ENCODE data around the gene SYT15. TPM values are rescaled to one million over a fixed set of nuclear protein-coding genes. Genes with fewer than 3 reads are reported as not detected.

The SYT15 gene
- total and polyA plus RNA-seq, 2 donors (not counting 3 experiments of a cell fraction or from before 2014, with no cell fraction given): 0.50 to 0.75 TPM

GRCh38 chr10:46555366-46555712, 23.6 kb upstream of the SYT15 start:
- ChIA-PET POLR2A (no interaction called here), CTCF (no interaction called here)
- no peak overlapping the region for H3K4me3 ChIP-seq (replicated peaks in 1 of 3; ENCODE audit: insufficient read depth in 1 of 3, low read depth in 1 of 3, low read length in 3 of 3)
- no peak overlapping the region for H3K27ac ChIP-seq (ENCODE audit: insufficient read depth, low read depth, low read length)
- H3K4me1 ChIP-seq (ENCODE audit: control insufficient read depth, extremely low read depth, insufficient read depth, low read length): no peaks in the 10 kb centered on the region
- BruUV-seq (replicated peaks): no TSS peak
- no peaks in the 10 kb centered on the region for H3K9me3 ChIP-seq (replicated peaks; ENCODE audit: control insufficient read depth, insufficient read depth, low read length)
- H3K27me3 ChIP-seq (ENCODE audit: control insufficient read depth in 2 of 2, insufficient read depth in 2 of 2, low read length in 2 of 2): peaks cover 21 to 26% of the 10 kb centered on the region in 2 experiments
- H3K9ac ChIP-seq (replicated peaks; ENCODE audit: extremely low read depth, insufficient read depth, low read length): no peak overlapping the region
- no peak overlapping the region for H3K4me2 ChIP-seq (ENCODE audit: insufficient read depth, low read length)
- no peaks in the 10 kb centered on the region for H3K9me1 ChIP-seq (replicated peaks; ENCODE audit: control insufficient read depth, extremely low read depth, insufficient read depth, low read length)
- no peak for DNase-seq (ENCODE audit: low read depth, low spot score)
- intact Hi-C loops (cut with micrococcal nuclease) (no loop called here), dilution Hi-C loops (cut with MboI; ENCODE audit: extremely low pct_ligation_motif_present, low sequenced_read_pairs) (no loop called here)
- no peaks in the 10 kb centered on the region for H4K20me1 ChIP-seq (replicated peaks; ENCODE audit: control insufficient read depth, extremely low read depth, insufficient read depth, low read length)
- TF ChIP-seq MYC (IDR thresholded peaks at IDR 0.05; ENCODE audit: low read depth, low read length): no peak
- TF ChIP-seq POLR2A (IDR thresholded peaks at IDR 0.05; ENCODE audit: low read depth, low read length): no peak
- TF ChIP-seq EZH2 (IDR thresholded peaks at IDR 0.05; ENCODE audit: borderline replicate concordance, low read depth, low read length, severe bottlenecking): no peak
- no peak for TF ChIP-seq FOS (IDR thresholded peaks at IDR 0.05; ENCODE audit: borderline replicate concordance, insufficient read depth, low read length)
- no peak for TF ChIP-seq MAX (IDR thresholded peaks at IDR 0.05; ENCODE audit: insufficient read depth, insufficient read length)
- TF ChIP-seq POLR2AphosphoS5 (IDR thresholded peaks at IDR 0.05; ENCODE audit: insufficient read depth, low read depth, low read length): no peak
- TF ChIP-seq CTCF (IDR thresholded peaks at IDR 0.05; ENCODE audit: extremely low read depth in 1 of 2, insufficient read depth in 1 of 2, low read depth in 1 of 2, low read length in 2 of 2): no peak
- TF ChIP-seq JUN (IDR thresholded peaks at IDR 0.05; ENCODE audit: borderline replicate concordance, insufficient read depth, insufficient read length, low read depth): no peak
- no peak for TF ChIP-seq GATA2 (IDR thresholded peaks at IDR 0.05; ENCODE audit: insufficient read depth, insufficient read length, low read depth, low read length)
- no peaks in the 10 kb centered on the region for H3K79me2 ChIP-seq (ENCODE audit: control insufficient read depth, insufficient read depth, low read length)
- no peaks in the 10 kb centered on the region for H3K36me3 ChIP-seq (ENCODE audit: control insufficient read depth in 2 of 2, extremely low read depth in 1 of 2, insufficient read depth in 2 of 2, low read length in 2 of 2)
- no peak for FAIRE-seq
- no peak overlapping the region for H2AFZ ChIP-seq (ENCODE audit: low read depth, low read length)
